Measurements from ENCODE around the gene MTURN.

The MTURN gene

DNA sequence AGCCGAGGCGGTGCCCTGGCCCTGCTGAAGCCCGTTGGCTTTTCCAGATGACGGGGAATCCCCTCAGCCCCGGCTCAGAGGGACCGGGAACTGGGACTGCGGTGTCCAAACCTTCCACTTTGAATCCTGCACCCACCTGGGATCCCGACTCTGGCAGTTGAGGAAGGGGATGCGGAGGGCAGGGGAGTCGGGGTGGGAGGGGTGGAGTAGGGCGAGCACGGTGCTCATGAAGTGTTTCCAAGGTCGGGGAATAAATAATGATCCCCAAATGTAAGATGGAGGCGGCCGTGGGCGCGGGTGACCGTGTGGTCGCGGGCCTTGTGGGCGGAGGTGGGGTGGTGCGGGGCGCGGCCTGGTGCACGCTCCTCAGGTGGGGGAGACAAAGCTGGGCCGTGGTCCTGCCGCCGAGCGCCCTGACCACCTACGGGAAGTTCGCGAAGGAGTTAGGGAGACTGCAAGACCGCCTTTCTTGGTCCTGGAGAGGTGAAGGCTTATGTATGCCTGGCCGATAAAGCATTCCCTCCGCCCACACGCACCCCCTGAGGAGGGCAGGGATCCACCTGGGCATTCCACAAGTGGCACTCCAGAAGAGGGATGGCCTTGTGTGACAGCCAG, 1.4 kb downstream of the MTURN start:
- DNase-seq (ENCODE audit: low read depth in 3 of 3) = no peak

DNA sequence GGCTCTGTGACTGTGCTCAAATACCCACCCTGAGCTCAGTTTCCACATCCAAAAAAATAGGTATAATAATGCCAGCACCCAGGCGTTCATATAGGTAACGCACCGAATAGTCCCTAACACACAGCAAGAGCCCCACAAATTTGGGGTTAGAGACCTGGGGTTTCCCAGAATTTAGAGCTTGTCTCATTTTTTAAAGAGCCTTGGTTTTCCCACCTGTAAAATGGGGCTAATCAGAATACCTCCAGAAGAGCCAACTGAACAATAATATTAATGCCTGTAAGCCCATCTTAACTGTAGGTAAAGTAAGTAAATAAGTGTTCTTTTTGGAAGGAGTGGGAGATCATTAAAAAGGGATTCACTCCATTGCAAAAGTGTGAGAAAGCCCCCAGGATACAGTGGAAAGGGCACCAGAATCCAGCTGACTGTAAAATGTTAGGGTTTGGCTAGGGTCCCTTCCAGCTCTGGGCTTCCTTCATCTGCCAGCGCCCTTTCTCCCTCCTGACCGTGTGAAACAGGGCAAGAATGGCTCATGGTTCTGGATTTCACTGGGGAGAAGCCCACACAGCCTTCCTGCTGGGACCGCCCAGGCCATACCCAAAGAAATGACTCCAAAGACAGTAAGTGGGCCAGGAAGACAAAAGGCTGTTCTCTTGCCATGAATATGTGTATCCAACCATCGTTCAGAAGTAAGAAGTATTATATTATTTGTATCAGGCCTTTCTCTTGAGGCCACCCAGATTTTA, 2.1 kb downstream of the MTURN start:
- DNase-seq (ENCODE audit: low read depth in 3 of 3) = no peak

DNA sequence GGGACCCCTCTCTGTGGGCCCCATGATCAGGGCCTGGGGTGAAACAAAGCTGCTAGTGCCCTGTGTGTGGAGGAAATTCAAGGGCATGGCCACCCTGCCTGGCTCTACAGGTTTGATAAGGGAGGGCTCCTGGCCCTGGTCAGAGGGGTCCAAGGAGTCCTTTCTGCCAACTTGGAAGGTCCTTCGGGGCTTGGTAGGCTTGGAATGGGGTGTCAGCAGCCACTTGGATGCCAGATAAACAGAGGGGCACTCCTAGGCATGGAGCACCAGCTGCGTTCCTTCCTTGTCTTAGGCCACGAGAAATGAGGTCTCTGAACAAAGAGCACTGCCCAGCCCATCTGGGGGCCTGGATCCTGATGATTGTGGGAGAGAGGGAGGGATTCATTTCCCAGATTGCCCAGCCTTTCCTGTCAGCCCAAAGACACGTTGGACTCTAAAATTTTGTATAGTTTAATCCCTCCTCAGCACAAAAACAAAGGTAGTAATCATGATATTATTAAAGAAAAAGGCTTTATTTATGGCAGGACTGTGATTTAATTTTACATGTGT, 5.1 kb downstream of the MTURN start:
- no peak for DNase-seq (ENCODE audit: low read depth in 3 of 3)

DNA sequence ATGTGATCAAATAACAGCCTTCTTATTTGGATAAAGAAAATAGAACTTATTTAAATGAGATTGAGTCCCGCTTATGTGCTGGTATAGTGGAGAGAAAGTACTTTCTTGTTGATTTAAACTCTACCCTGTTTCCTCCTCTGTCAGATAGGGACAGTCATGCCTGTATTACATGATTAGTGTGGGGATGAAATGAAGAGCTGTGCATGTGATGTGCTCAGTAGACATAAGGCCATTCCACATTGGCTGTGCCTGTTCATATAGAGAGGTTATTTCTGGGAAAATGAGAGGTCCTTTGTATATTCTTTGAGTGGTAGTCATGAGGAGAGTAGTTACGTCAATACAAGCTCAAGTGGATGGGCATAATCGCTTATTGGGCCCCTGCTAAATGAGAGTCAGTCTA, 5.7 kb downstream of the MTURN start:
- DNase-seq (ENCODE audit: low read depth in 3 of 3) = no peak

DNA sequence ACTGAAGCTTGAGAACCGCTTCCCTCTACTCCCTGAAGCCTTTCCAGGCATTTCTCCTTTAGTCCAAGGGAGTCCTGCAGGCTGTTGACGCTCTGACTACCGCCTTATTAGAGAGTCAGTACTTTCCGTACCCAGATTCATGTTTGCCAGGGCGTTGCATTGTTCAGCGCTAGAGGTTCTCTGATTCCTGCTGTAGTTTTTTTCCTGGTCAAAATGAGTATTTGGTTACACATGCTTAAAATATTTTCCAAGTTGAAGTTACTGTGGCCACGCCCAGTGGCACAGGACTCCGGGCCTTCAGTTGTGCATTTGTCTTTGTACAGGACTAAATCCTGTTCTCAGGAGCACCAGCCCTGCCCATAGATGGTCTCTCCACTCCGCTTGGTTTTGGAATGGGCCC, 7.9 kb downstream of the MTURN start:
- no peak for DNase-seq (ENCODE audit: low read depth in 3 of 3)

DNA sequence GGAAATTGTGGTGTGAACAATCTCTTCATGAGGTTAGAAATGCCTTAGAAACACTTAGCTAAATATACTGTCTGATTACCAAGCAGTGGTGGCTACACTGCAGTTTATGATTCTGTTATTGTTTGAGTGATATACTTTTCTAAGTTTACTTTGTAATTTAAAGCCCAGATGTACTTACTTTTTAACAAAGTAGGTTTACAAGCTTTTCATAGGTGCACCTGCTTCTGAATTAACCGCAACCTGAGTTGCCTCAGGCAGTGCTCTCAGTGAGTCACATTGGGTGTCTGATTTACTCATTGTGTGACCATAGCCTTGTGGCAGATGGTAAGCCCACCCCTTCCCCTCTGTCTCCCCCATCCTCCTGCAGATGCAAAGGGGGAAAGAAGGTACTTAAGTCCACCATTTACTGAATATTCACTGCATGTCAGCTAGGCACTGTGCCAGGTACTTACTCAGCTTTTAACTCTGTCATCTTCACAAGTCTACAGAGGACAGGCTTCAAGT, 9.0 kb downstream of the MTURN start:
- DNase-seq (ENCODE audit: low read depth in 3 of 3) = no peak

DNA sequence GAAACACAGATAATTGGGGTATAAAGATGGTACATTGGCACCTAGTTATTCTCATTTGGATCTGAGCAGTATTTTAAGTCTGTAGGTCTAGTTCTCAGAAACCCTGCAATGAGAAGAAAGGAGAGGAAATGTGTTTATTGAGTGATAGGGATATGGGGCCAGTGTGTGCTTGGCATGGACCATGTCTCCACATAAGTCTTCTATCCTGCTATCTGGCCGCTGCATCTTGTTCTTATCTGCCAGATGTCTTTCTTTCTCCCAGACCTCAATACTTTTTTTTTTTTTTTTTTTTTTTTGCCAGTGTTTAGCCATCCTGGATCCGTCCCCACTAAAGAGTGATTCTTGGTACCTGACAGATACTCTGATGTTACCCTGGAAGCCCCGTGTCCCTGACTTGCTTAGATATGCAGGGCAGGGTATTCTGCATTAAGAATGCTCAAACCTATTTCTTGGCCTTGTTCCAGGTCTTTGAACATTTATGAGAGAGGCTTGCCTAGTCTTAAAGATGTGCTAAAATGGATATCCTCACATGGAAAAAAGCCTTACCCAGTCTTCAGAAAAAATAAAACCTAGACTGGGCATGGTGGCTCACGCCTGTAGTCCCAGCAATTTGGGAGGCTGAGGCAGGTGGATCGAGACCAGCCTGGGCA, 10.0 kb downstream of the MTURN start:
- no peak for DNase-seq (ENCODE audit: low read depth in 3 of 3)

DNA sequence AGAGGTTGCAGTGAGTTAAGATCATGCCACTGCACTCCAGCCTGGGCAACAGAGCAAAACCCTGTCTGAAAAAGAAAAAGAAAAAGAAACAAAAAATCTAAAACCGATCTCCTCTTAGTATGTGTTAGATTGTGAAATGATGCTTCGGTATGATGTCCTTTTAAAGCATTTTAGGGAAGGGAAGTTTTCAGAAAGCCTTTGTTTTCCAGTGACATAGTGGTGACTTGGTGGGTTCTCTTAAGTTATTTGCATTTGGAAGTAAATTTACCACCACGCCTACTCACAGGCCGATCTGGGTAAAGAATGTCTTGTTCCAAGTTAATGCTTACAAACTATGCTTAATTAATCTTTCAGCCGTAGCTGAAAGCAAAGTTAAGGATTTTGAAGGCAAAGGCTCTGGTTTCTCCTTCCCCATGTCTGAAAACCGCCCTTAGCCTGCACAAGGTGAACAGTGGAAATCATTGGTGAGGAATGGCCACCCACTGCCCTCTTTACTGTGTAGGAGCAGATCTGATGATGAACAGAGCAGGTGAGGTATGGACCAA, 10.7 kb downstream of the MTURN start:
- DNase-seq (ENCODE audit: low read depth in 3 of 3) = no peak

DNA sequence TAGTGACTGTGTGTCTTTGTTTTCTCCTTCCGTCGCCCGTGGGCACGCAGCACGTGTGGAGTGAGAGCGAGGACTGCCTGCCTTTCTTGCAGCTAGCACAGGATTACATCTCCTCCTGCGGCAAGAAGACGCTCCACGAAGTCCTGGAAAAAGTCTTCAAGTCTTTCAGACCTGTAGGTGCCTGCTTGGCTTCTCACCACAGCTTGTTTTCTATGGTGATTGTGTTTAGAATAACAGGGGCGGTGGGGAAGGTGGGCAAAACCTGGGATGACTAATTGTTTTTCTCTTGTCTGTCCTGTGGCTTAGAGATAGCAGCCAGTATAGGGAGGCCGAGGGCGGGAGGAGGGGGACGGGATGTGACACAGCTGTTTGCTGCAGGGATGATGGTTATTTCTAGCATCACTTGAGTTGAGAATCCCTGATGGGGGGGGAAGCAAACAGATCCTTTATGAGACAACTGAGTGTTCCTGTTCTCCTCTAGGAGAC, 11.4 kb downstream of the MTURN start:
- no peak for DNase-seq (ENCODE audit: low read depth in 3 of 3)

DNA sequence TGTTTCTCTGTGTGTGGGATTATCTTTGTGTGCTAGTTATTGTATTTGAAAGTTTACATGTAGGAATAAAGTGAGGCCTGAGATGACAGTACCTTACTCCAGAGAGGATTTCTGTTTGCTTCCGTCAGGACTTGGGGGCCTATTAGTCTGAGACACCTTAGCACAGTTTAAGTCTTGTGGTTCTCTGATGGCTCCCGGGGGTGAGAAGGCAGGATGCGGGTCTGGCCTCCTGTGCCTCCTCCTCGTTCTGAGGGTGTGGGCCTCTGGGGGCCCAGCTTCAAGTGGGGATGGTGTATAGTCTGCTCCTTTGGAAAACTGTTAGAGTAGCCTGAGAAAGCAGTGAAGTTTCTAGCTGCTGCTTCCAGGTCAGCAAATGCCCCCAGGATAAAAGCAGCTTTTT, 12.4 kb downstream of the MTURN start:
- DNase-seq (ENCODE audit: low read depth in 3 of 3) = no peak

DNA sequence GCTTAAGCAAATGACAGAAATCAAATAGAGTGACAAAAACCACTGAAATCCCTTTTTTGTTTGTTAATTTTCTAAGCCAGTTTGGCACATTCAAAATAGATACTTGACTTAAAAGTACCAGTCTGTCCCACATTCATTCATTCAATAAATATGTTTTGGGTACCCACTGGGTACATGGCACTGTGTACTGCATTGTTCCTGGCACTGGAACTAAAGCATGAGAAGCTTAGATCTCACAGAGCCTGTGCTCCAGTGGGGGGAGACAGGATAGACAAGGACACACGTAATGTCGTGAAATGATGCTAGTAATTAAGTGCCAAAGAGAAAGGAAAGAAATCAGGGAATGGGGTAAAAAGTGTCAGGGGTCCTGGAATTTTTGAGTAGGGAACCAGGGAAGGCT, 13.0 kb downstream of the MTURN start:
- no peak for DNase-seq (ENCODE audit: low read depth in 3 of 3)

DNA sequence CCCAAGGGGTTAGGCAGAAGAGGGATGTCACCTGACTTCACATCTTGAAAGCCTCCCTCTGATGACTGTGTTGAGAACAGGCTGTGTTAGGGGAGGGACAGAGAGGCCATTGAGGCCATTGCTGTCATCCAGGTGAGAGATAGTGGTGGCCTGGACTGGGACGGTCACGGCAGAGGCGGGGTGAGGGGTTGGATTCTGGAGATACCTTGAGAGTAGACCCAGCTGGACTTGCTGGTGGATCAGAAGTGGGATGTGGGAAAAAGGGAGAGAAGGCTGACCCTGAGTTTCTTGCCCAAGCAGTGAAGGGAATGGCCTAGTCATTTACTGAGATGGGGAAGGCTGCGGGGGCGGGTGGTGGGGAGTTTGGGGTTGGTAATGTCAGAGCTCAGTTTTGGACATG, 13.6 kb downstream of the MTURN start:
- DNase-seq (ENCODE audit: low read depth in 3 of 3) = no peak

DNA sequence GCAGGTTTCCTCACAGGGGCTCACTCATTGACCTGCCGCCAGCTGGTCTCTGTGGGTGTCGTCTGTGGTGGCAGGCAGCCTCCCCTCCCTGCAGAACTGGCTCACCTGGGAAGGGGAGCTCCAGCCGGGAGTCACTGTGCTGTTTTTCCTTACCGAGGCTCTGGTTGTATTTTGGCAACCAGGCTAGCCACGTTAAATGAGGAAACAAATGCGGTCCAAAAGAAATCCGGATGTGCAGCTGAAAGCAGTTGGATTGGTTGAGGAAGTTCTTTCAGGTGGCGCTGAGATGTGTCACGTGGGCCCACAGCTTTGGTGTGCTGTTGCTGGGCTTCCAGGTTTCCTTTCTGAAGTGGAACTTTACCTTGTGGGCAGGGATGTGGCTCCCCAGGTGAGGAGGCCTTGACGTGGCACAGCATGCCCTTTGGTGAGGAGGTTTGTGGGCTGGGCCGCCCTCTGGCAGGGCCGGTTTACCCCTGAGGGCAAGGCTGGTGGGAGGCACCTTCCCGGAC, 14.2 kb downstream of the MTURN start:
- peak in 1 of 3 experiments; percentile 1 for DNase-seq (ENCODE audit: low read depth in 3 of 3)

DNA sequence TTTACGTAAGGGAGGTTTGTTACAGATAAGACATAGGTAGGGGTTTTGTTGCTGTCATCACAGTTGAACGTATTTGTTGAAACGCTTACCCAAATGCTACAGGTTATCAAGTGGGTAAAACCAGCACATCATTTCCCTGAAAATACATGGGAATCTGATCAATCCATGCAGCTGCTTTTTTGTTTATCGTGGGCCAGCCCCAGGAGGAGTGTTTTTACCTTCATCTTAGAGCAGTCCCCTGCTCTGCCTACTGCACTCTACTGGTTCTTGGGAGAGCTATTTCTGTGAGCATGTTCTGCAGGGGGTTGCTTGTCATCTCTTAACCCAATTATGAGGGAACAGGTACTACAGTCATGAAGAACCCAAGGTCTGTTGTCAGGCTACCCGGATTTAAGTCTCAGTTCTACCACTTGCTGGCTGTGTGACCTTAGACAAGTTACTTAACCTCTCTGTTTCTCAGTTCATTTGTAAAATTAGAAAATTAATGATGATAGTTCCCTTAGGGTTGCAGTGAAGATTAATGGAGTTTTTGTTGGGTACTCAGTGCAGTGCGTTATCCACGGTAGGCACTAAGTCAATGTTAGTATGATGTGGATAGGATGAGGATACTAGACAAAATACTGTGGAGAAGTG, 15.0 kb downstream of the MTURN start:
- no peak for DNase-seq (ENCODE audit: low read depth in 3 of 3)

DNA sequence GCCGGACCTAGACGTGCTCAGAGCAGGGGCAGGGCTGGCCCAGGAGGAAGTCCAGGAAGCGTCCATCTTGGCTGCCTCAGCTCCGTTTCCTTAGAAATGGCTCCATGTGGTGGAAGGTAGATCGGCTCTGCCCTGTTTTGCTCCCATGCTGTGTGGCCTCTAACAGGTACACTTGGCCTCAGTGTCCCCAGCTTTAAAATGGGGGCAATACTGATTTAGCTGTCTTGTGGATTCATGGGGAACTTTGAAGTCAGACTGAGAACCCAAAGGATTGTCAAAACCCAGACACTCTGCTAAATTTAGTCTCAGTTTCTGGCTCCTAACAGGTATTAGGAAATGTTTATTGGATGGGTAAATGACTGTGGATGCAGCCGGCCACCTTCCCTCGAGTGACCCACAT, 15.9 kb downstream of the MTURN start:
- DNase-seq (ENCODE audit: low read depth in 3 of 3) = no peak

DNA sequence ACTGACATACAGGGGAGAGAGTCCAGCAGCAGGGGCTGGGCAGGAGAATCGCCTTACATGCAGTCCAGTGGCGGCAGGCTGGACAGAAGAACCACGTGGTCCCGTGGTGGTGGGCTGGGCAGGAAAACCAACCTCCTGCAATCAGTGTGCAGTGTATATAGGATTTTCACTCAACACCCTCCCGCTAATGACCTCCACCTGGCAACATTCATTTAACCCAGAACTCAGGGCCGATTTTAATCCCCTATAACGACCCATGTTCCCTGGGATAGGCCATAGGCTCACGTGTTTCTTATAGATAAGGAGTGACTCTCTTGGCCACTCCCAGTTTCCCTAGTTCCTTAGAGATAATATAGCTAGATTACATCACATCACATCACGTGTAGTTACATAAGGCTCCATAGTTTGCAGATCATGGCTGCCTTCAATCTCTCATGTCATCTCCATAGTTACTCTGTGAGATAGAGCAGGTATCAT, 19.4 kb downstream of the MTURN start:
- no peak for DNase-seq (ENCODE audit: low read depth in 3 of 3)

DNA sequence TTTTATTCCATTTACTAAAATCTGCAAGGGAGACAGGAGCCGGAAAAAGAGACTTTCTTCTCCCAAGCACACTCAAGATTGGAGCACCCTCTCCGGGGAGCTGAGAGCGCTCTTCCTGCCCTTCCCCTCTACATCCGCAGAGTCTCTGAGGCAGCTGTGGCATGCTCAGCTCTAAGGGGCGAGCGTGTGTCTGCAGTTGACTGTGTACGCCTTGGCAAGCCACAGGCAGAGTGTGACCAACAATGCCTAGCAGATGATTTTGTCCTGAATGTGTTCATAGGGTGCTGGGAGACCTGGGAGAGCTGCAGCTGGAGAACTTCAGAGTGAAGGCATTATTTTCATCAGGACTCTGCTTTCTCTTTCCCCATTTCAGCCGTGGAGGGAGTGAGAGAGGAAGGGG, 20.7 kb downstream of the MTURN start:
- no peak for DNase-seq (ENCODE audit: low read depth in 3 of 3)

DNA sequence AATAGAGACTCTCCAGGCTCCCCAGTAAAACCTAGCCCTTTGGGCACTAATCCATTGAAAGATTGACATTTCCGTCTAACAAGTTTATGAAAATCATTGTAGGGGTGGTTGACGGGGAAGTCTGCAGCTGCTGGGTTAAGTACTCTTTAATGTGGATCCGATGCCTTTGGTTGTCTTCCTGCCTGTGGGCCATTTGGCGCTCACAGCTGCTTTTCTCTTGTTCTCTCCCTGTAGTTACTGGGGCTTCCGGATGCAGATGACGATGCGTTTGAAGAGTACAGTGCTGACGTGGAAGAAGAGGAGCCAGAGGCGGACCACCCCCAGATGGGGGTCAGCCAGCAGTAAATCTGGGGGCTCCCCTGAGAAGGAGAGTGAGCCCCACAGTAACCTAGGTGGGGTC, 22.4 kb downstream of the MTURN start:
- DNase-seq (ENCODE audit: low read depth in 3 of 3) = no peak

DNA sequence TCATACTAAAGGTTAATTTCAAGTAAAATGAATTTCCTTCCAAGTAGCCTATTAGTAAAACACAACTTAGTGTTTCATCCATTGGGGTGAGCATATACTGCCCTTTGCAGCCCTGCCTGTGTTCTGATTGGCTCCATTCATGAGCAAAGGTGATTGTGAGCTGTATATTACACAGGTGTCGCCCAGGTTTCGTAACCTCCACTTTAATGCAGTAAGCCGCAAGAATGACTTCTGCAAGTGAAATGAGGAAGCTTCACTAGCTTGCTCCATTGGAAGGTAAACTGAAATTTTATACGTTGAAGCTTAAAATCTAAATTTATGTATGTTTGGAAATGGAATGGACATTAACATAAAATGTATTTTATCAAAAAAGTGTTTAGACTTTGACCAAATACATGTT, 24.4 kb downstream of the MTURN start:
- no peak for DNase-seq (ENCODE audit: low read depth in 3 of 3)

DNA sequence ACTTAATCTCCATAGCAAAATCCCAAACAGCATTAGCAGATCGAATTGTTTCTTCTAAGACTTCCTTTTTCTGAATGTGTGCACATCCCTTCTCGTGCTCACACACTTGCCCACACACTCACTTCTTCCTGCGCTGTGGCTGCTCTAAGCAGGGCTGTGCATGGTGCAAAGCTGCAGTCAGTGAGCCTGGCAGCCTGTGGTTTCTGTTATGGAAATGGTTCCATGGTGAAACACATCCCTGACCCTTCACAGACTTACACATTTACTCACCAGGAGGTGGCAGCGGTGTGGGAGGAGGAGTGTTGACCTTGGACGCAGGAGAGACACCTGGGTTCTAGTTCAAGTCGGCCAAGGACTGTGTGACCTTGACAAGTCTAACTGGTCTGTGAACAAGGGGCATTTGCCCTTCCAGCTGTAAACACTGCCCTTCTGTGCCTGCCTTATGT, 24.9 kb downstream of the MTURN start:
- no peak for DNase-seq (ENCODE audit: low read depth in 3 of 3)

DNA sequence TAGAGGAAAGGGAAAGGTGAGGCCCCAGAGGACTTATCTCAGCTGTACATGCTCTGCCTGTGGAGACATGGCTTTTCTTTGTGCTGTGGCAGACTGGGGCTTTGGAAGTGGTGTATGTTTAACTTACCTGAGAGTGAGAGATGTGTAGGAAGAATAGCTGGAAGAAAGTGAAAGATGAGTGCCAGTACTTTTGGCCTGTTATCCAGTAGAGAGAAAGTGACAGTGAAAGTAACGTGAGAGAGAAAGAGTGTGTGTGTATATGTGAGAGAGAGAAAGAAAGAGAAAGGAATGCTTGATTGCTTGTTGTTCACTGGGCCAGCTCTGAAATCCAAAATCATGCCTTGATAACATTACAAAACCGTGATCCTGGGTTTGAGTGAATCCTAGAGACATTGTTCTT, 25.5 kb downstream of the MTURN start:
- DNase-seq (ENCODE audit: low read depth in 3 of 3) = no peak
